Measurements from ENCODE around the gene MRC2.

Gene MRC2

DNA sequence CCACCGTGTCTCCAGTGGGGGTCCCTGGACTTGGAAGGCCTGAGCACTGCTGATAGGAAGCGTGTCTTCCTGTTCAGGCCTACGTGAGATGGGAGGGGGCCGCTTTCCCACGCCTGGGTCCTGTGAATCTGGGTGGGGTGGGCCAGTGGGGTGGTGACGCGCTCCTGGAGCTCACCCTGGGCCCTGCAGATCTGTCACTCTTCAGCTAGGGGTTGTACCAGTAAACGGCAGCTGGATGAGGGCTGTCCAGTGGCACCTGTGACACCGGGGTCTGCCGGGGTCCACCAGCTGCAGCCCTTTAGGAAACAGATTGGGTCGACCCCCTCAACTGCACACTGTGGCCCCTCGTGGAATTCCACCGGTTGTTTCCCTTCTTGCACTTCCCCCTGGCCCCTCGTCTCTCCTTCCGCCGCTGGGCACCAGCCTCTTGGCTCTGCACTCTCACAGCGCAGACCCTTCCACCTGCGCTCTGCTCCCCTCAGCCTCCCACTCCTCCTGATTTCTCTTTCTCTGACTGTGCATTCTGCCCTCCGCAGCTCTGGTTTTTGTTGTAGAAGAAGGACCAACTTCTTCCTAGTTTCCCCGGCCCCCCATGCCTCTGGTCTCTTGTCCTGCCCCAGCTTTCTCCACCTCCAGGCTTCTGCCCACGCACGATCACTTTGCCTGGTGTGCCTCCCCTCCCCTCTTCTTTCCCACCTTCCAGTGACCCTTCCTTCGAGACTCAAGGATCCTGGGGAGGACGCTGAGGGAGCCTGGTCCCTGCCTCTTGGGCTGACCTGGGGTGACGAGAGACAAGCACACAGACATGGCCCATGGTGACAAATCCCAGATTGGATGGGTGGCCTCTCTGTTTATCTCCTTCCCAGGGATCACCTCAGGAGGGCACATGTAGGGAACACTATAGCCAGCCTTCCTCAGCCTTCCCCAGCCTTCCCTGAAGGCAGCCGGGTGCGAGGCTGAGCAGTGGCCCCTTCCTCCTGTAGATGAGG, 4.8 kb downstream of the MRC2 start:
- TF ChIP-seq CTCF (IDR thresholded peaks at IDR 0.05; ENCODE audit: control insufficient read depth, extremely low read depth, insufficient read depth) = no peak
- DNase-seq (ENCODE audit: low read depth) = no peak
- H3K4me3 ChIP-seq (ENCODE audit: low read depth, low read length) = no peak overlapping the region

GRCh38 chr17:62637809-62638208, 10.3 kb downstream of the MRC2 start:
- no peak for DNase-seq (ENCODE audit: low read depth)
- H3K4me3 ChIP-seq (ENCODE audit: low read depth, low read length) = no peak overlapping the region
- no peak for TF ChIP-seq CTCF (IDR thresholded peaks at IDR 0.05; ENCODE audit: control insufficient read depth, extremely low read depth, insufficient read depth)

- TF ChIP-seq CTCF (IDR thresholded peaks at IDR 0.05; ENCODE audit: control insufficient read depth, extremely low read depth, insufficient read depth) = no peak
- DNase-seq (ENCODE audit: low read depth) = no peak
- H3K4me3 ChIP-seq (ENCODE audit: low read depth, low read length) = no peak overlapping the region
These were observed 13.7 kb downstream of the MRC2 start for GRCh38 chr17:62641153-62641552.

GRCh38 chr17:62641951-62642350, 14.5 kb downstream of the MRC2 start:
- no peak overlapping the region for H3K4me3 ChIP-seq (ENCODE audit: low read depth, low read length)
- no peak for DNase-seq (ENCODE audit: low read depth)
- TF ChIP-seq CTCF (IDR thresholded peaks at IDR 0.05; ENCODE audit: control insufficient read depth, extremely low read depth, insufficient read depth) = no peak

DNA sequence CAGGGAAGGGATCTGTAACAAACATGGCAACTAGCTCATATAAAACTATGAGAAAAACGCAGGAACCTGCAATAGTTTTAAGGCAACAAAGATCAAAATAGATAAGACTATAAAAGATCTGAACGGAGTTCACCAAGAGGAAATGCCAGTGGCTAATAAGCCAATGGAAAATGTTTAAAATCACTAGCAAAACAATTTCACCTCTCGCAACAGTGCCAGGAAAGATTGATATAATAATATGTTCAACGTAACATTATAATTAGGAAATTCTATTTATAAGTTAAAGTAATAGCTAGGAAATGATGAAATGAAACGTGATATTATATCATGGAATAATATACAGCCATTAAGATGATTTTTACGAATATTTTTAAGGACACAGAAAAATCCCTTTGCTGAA, 16.0 kb downstream of the MRC2 start:
- H3K4me3 ChIP-seq (ENCODE audit: low read depth, low read length) = no peak overlapping the region
- DNase-seq (ENCODE audit: low read depth) = no peak
- TF ChIP-seq CTCF (IDR thresholded peaks at IDR 0.05; ENCODE audit: control insufficient read depth, extremely low read depth, insufficient read depth) = no peak

GRCh38 chr17:62644487-62645173, 17.2 kb downstream of the MRC2 start:
- H3K4me3 ChIP-seq (ENCODE audit: low read depth, low read length) = no peak overlapping the region
- DNase-seq (ENCODE audit: low read depth) = no peak
- TF ChIP-seq CTCF (IDR thresholded peaks at IDR 0.05; ENCODE audit: control insufficient read depth, extremely low read depth, insufficient read depth) = no peak

Data from LNCaP clone FGC (cell line).